OCI-LY7 (cell line): ENCODE results near the gene POGZ.

Experiments
- EZH2phosphoT487 ChIP-seq: fragments of 200-600 bp; sonication (generic); IDR thresholded peaks from 2 replicates; pipeline ENCODE4 v1.6.1; 2018; ENCODE audit warnings: low read depth, borderline replicate concordance, mild to moderate bottlenecking, mixed run types, antibody characterized with exemption, low read length, moderate library complexity, mixed read lengths
- TF ChIP-seq, protein P1 (sequence below): fragments of 200-600 bp; sonication (generic); conservative IDR thresholded peaks from 2 replicates; pipeline ENCODE4 v1.5.1; 2014; ENCODE audit warnings: mild to moderate bottlenecking, antibody characterized with exemption, low read length, moderate library complexity, mixed read lengths

GRCh38 chr1:151367658-151368392, 91.5 kb downstream of the POGZ start:
- TF ChIP-seq, protein P1, sequence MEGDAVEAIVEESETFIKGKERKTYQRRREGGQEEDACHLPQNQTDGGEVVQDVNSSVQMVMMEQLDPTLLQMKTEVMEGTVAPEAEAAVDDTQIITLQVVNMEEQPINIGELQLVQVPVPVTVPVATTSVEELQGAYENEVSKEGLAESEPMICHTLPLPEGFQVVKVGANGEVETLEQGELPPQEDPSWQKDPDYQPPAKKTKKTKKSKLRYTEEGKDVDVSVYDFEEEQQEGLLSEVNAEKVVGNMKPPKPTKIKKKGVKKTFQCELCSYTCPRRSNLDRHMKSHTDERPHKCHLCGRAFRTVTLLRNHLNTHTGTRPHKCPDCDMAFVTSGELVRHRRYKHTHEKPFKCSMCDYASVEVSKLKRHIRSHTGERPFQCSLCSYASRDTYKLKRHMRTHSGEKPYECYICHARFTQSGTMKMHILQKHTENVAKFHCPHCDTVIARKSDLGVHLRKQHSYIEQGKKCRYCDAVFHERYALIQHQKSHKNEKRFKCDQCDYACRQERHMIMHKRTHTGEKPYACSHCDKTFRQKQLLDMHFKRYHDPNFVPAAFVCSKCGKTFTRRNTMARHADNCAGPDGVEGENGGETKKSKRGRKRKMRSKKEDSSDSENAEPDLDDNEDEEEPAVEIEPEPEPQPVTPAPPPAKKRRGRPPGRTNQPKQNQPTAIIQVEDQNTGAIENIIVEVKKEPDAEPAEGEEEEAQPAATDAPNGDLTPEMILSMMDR: no peak
- TF ChIP-seq EZH2phosphoT487: no peak
